ENCODE results near the gene CCNE1.

DNA sequence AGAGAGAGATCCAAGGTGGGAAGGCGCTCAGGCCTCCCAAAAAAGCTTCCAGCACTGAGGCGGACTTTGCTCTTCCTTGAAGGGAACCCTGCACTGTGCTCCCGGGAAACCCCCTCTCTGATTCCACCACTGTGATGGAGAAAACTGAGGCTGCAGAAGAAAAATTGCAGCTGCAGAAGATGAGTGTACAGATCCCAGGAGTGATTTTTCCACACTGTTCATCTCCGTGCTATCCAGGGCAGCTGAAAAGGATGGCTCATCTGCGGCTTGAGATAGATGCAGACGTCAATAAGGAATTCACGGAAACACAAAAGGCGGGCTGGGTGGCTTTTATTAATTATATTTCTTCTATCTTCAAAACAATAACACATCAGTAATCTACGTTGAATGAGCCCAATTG lies 26.2 kb downstream of the CCNE1 start:
- no peak for TF ChIP-seq EZH2 (IDR thresholded peaks at IDR 0.05; ENCODE audit: borderline replicate concordance, low read depth, low read length, poor library complexity, severe bottlenecking)
- TF ChIP-seq, protein P1, sequence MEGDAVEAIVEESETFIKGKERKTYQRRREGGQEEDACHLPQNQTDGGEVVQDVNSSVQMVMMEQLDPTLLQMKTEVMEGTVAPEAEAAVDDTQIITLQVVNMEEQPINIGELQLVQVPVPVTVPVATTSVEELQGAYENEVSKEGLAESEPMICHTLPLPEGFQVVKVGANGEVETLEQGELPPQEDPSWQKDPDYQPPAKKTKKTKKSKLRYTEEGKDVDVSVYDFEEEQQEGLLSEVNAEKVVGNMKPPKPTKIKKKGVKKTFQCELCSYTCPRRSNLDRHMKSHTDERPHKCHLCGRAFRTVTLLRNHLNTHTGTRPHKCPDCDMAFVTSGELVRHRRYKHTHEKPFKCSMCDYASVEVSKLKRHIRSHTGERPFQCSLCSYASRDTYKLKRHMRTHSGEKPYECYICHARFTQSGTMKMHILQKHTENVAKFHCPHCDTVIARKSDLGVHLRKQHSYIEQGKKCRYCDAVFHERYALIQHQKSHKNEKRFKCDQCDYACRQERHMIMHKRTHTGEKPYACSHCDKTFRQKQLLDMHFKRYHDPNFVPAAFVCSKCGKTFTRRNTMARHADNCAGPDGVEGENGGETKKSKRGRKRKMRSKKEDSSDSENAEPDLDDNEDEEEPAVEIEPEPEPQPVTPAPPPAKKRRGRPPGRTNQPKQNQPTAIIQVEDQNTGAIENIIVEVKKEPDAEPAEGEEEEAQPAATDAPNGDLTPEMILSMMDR (conservative IDR thresholded peaks at IDR 0.05; ENCODE audit: low read depth, low read length), result no peak

Measured in A673 (cell line).